OCI-LY1 (cell line): ENCODE measurements around the gene SLC6A7.

ENCODE experiments used
- H2AFZ ChIP-seq: fragments of 200-600 bp; sonication (generic), shearing (Covaris generic); 2 replicates; pipeline ENCODE4 v1.6.0; 2014; ENCODE audit warnings: antibody characterized with exemption, mild to moderate bottlenecking, low read length
- H3F3A ChIP-seq: fragments of 200-600 bp; sonication (generic), shearing (Covaris generic); 2 replicates; pipeline ENCODE4 v1.6.0; 2014; ENCODE audit warnings: mild to moderate bottlenecking, antibody characterized with exemption, low read length, moderate library complexity; ENCODE audit not compliant: insufficient read depth
- H3K27ac ChIP-seq: fragments of 200-600 bp; sonication (generic); 2 replicates; pipeline ENCODE4 v1.5.1; 2014; ENCODE audit warnings: low read length, mixed run types, mild to moderate bottlenecking, low read depth; ENCODE audit not compliant: poor library complexity, severe bottlenecking
- H3K27me3 ChIP-seq: fragments of 200-600 bp; sonication (generic); 2 replicates; pipeline ENCODE4 v1.6.0; 2014; ENCODE audit warnings: antibody characterized with exemption, mild to moderate bottlenecking, low read length, moderate library complexity; ENCODE audit not compliant: insufficient read depth
- H3K36me3 ChIP-seq: fragments of 200-600 bp; sonication (generic); 2 replicates; pipeline ENCODE4 v1.6.1; 2014; ENCODE audit warnings: mild to moderate bottlenecking, antibody characterized with exemption, low read length, moderate library complexity, mixed read lengths; ENCODE audit not compliant: insufficient read depth
- H3K4me1 ChIP-seq: fragments of 200-600 bp; sonication (generic); 2 replicates; pipeline ENCODE4 v1.5.1; 2014; ENCODE audit warnings: mild to moderate bottlenecking, low read length, moderate library complexity; ENCODE audit not compliant: insufficient read depth, severe bottlenecking
- H3K4me2 ChIP-seq: fragments of 200-600 bp; sonication (generic), shearing (Covaris generic); 2 replicates; pipeline ENCODE4 v1.6.1; 2014; ENCODE audit warnings: low read length
- H3K4me3 ChIP-seq: fragments of 200-600 bp; sonication (generic); 2 replicates; pipeline ENCODE4 v1.5.1; 2014; ENCODE audit warnings: low read length, low read depth, mild to moderate bottlenecking, mixed read lengths; ENCODE audit not compliant: poor library complexity, severe bottlenecking
- H3K79me2 ChIP-seq: fragments of 200-600 bp; shearing (Covaris generic); 2 replicates; pipeline ENCODE4 v1.6.1; 2016; ENCODE audit warnings: mixed run types, low read length, mixed read lengths; ENCODE audit not compliant: insufficient read depth
- H3K9ac ChIP-seq: fragments of 200-600 bp; sonication (generic), shearing (Covaris generic); 2 replicates; pipeline ENCODE4 v1.6.1; 2014; ENCODE audit warnings: mild to moderate bottlenecking, low read length, mixed read lengths
- H3K9me2 ChIP-seq: fragments of 200-600 bp; sonication (generic), shearing (Covaris generic); 2 replicates; pipeline ENCODE4 v1.6.1; 2014; ENCODE audit warnings: low read depth, mild to moderate bottlenecking, low read length, mixed read lengths
- H3K9me3 ChIP-seq: fragments of 200-600 bp; shearing (Covaris generic); 2 replicates; pipeline ENCODE4 v1.6.1; 2014; ENCODE audit warnings: low read length, mixed read lengths
- H4K20me1 ChIP-seq: fragments of 200-600 bp; sonication (generic), shearing (Covaris generic); 2 replicates; pipeline ENCODE4 v1.6.0; 2016; ENCODE audit warnings: mild to moderate bottlenecking, low read length; ENCODE audit not compliant: insufficient read depth
- CTCF ChIP-seq: fragments of 200-600 bp; sonication (generic), shearing (Covaris generic); IDR thresholded peaks from 2 replicates; pipeline ENCODE4 v1.5.1; 2017; ENCODE audit warnings: mild to moderate bottlenecking, antibody characterized with exemption, low read length, moderate library complexity, mixed read lengths
- EZH2 ChIP-seq: fragments of 200-600 bp; sonication (generic), shearing (Covaris generic); IDR thresholded peaks from 2 replicates; pipeline ENCODE4 v1.8.0; 2017; ENCODE audit warnings: borderline replicate concordance, mixed run types, mild to moderate bottlenecking, antibody characterized with exemption, low read length, moderate library complexity, mixed read lengths

The SLC6A7 gene

DNA sequence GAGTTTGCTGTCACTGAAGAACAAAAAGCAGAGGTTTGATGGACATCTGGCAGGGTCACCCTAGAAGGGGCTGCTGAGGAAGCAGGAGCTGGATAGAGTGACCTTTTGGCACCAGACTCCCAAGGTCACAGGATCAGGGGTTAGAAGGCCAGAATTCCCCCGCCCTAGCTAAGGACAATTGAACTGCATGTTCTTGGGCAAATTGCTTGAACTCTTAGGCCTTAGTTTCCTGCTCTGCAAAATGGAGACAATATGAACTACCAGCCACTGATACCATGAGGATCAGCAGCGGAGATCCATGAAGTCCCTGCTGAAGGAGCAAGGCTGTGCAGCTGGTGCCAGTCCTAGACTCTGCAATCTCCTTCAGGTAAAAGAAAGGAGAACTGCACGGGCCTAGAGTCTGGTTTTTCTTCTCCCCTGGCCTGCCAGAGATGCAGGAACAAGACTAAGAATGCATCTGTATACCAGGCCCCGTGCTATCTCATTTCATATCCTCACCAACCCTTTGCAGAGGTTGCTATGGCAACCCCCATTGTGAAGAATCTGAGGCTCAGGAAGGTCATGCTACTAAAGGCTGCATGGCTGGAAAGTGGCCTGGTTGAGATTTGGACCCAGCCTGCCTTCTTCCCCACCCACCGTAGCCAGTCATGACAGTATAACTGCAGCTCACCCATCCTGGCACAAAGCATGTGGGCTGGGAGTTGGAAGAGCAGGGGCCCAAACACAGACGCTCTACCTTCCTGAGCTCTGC is 66.0 kb downstream of the SLC6A7 start:
- Histone ChIP-seq H3K4me3 (no peak overlapping the region), H3K4me2 (no peak overlapping the region), H3K27ac (no peak overlapping the region), H4K20me1 (no peaks in the 10 kb centered on the region), H3K36me3 (no peaks in the 10 kb centered on the region), H2AFZ (no peak overlapping the region), H3K9me2 (no peaks in the 10 kb centered on the region), H3K4me1 (no peaks in the 10 kb centered on the region), H3K9ac (no peak overlapping the region), H3K79me2 (no peaks in the 10 kb centered on the region), H3K27me3 (no peaks in the 10 kb centered on the region; the same call in none of the 2 replicates), H3K9me3 (no peaks in the 10 kb centered on the region), H3F3A (no peaks in the 10 kb centered on the region)
- TF ChIP-seq CTCF = no peak
- TF ChIP-seq EZH2 = no peak

DNA sequence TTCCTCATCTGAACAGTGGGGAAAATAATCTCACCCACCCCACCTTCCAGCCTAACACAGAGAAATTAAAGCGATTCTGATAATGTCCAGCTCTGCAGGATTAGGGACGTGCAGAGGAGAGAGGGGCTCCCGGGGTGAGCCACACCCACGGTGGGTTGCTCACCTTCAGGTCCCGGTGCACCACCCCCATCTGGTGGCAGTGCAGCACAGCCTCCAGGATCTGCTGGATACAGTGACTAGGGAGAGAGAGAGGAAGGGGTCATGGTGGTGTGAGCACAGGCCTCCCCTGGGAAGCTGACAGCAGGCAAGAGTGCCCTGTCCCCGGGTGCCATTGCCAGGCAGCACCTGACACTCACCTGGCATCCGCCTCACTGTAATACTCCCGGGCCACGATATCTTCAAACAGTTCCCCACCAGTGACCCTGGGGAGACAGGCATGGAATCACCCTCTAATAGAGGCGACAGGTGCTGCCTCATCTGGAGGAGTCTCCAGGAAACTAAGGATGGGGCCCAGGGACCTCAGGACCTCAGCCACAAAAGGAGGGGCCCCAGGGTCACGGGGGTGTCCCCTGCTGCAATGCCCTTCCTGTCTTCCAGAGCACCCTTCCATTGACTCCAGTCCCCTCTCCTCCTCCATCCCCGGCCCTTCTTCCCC is 66.7 kb downstream of the SLC6A7 start:
- no peak overlapping the region for H2AFZ ChIP-seq
- TF ChIP-seq EZH2 (no peak), CTCF (no peak)
- H3K9ac ChIP-seq = no peak overlapping the region
- no peak overlapping the region for H3K4me3 ChIP-seq
- no peaks in the 10 kb centered on the region for H4K20me1 ChIP-seq
- no peaks in the 10 kb centered on the region for H3K9me2 ChIP-seq
- H3K4me2 ChIP-seq = no peak overlapping the region
- H3F3A ChIP-seq = no peaks in the 10 kb centered on the region
- H3K27ac ChIP-seq = no peak overlapping the region
- no peaks in the 10 kb centered on the region for H3K9me3 ChIP-seq
- H3K27me3 ChIP-seq = no peaks in the 10 kb centered on the region; the same call in none of the 2 replicates
- no peaks in the 10 kb centered on the region for H3K36me3 ChIP-seq
- no peaks in the 10 kb centered on the region for H3K79me2 ChIP-seq
- no peaks in the 10 kb centered on the region for H3K4me1 ChIP-seq

- no peaks in the 10 kb centered on the region for H3K79me2 ChIP-seq
- H3K36me3 ChIP-seq = no peaks in the 10 kb centered on the region
- TF ChIP-seq CTCF (no peak), EZH2 (no peak)
Measured at GRCh38 chr5:150257424-150257823, 67.6 kb downstream of the SLC6A7 start.

More at GRCh38 chr5:150257424-150257823, 67.6 kb downstream of the SLC6A7 start:
- no peak overlapping the region for H3K4me3 ChIP-seq
- no peaks in the 10 kb centered on the region for H3K9me3 ChIP-seq
- H3F3A ChIP-seq = no peaks in the 10 kb centered on the region
- no peak overlapping the region for H3K9ac ChIP-seq
- H3K9me2 ChIP-seq = no peaks in the 10 kb centered on the region
- no peaks in the 10 kb centered on the region; the same call in none of the 2 replicates for H3K27me3 ChIP-seq
- no peak overlapping the region for H2AFZ ChIP-seq
- H4K20me1 ChIP-seq = no peaks in the 10 kb centered on the region
- no peak overlapping the region for H3K4me2 ChIP-seq
- no peaks in the 10 kb centered on the region for H3K4me1 ChIP-seq
- H3K27ac ChIP-seq = no peak overlapping the region
